ENCODE data around the gene ERICH6B.
"Not testable (repeated sequence)": the region's sequence is repeated elsewhere in the genome, so short reads cannot be mapped to it uniquely, and the experiment has no call there.

The ERICH6B gene

DNA sequence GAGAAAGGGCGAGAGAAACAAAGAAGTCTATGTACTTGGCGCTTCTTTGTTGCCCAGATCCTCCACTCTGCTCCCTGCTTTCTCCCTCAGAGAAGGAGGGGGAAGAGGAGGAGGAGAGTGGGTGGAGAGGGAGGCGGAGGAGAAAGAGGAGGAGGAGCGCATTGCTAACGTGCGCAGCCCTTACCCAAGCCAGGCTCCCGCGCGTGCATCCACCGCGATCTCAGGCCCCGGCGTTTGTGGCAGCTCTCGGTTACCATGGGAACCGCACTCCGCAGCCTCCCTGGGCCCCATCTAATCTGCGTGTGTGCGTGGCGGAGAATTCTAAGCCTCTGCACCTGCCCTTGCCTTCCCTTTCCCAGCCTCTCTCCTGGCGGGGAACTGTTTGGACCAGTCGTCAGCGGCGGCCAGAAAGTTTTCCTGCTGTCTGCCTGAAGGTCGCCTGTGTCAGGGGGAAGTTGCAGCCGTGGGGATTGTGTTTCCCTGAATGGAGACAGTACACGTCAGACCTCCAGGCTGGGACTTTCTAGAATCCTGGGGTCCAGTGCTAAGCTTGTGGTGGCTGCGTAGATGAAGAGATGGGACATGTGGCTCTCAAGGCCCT is at the start of gene ERICH6B:
Gene ERICH6B (minus strand): TSS at position 239 of the 601 bp plus-strand sequence. CDS start 18,734 bp downstream, outside the sequence.
- peak; percentile 92 for DNase-seq

- not testable (repeated sequence) for DNase-seq
These were observed 47.4 kb upstream of the ERICH6B start for GRCh38 chr13:45662903-45663302.

GRCh38 chr13:45662162-45662561 is 46.6 kb upstream of the ERICH6B start:
- DNase-seq, result peak; percentile 24

GRCh38 chr13:45660458-45660857 is 44.9 kb upstream of the ERICH6B start:
- not testable (repeated sequence) for DNase-seq

- no peak for DNase-seq
These were observed 44.0 kb upstream of the ERICH6B start for GRCh38 chr13:45659536-45659935.

DNA sequence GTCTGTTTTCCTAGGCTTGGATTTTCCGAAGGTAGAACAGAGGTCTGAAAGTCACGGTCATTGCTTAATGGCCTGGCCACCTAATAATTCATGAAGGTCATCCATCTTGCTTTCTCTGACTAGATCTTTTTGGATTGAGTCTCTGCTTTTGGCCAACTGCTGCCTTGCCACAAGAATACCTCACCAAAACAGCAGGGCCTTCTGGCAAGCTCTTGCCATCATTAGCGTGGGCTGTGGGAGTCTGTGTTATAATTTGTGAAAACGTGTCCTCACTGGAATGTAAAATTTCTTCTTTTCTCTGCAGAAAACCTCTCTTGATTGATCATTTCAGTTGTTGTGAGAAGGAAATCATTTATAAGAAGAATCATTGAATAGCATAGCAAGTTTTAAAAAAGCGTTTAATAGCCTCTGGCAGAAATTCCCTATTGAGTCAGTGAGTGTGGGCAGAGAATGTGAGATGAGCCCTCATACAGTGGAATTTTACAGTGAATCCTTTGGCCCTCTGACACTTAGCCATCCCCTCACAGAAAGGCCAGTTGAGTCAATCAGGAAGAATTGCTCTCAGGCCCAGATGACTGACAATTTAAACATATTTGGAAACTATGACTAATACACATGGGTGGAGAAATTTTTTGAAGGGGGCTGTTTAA is 43.2 kb upstream of the ERICH6B start:
- DNase-seq, result no peak

GRCh38 chr13:45654633-45655349 is 39.3 kb upstream of the ERICH6B start:
- DNase-seq, result no peak

GRCh38 chr13:45645263-45645662 is 29.7 kb upstream of the ERICH6B start:
- not testable (repeated sequence) for DNase-seq

DNA sequence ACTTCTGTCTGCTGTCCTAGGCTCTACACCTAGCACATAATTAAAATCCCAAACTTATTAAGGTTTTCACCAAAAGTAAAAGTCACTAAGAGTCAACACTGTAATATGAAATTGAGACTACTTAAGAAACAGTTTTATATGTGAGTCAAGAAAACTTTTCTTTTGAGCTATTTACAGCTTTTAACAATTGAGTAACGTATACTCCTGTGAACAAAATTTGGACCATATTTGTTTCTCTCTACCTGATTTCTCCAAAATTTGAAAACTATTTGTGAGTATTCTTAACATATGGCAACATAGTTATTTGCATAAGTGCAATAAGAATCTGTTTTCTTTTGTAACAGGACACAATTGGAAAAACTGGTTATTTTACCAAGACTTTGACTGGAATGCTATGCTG is 26.6 kb upstream of the ERICH6B start:
- not testable (repeated sequence) for DNase-seq

DNA sequence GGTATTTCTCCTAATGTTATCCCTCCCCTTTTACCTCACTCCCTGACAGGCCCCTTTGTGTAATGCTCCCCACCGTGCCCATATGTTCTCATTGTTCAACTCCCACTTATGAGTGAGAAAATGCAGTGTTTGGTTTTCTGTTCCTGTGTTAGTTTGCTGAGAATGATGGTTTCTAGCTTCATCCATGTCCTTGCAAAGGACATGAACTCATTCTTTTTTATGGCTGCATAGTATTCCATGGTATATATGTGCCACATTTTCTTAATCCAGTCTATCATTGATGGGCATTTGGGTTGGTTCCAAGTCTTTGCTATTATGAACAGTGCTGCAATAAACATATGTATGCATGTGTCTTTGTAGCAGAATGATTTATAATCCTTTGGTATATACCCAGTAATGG is 19.8 kb upstream of the ERICH6B start:
- not testable (repeated sequence) for DNase-seq

DNA sequence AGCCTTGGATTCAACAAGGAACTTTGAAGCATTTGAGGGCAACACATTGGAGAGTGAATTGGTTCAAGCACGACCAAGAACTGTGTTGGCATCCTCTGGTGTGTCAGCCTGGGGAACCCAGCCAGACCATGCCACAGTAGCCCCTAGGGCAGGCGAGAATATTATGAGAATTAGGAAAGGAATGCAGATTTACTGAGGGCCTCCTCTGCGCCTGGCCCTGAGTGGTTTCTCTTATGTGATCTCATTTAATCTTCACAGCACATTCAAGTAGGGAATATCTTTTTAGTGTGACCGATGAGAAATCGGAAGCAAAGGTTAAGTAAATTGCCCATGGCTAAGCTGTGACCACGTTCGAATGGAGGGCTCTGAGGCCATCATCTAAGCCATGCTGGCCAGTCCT is 15.3 kb upstream of the ERICH6B start:
- no peak for DNase-seq

GRCh38 chr13:45629940-45630339 is 14.4 kb upstream of the ERICH6B start:
- DNase-seq, result no peak

GRCh38 chr13:45628094-45628493 is 12.6 kb upstream of the ERICH6B start:
- DNase-seq, result peak; percentile 33

GRCh38 chr13:45627656-45628055 is 12.1 kb upstream of the ERICH6B start:
- peak; percentile 41 for DNase-seq

DNA sequence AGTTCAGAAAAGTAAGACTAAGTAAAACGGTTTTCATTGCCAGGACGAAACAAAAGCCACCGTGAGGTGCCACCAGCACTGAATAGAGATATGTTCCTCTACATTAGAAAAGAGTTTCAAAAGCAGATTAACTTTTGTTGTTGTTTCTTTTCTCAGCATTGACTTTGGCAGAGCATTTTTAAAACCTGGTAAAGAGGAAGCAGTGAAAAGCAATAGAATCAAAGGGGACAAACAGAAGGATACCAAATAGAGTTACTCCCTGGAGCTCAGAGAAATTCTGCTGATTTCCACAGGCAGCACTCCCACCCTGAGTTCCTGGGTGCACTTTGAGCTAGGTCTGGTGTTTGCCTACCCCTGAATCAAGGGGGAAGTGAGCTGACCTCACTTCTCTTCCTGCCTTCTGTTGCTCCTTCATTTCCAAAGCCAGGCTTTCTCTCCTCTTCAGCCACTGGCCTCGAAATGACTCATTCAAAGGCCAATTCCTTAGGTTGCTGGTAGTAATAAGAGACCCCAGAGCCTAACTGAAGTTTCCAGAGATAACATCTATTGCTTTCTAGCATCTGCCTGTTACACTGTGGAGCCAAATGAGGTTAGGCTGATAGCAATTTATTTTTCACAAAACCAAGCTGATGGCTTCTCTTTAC is 11.3 kb upstream of the ERICH6B start:
- no peak for DNase-seq

DNA sequence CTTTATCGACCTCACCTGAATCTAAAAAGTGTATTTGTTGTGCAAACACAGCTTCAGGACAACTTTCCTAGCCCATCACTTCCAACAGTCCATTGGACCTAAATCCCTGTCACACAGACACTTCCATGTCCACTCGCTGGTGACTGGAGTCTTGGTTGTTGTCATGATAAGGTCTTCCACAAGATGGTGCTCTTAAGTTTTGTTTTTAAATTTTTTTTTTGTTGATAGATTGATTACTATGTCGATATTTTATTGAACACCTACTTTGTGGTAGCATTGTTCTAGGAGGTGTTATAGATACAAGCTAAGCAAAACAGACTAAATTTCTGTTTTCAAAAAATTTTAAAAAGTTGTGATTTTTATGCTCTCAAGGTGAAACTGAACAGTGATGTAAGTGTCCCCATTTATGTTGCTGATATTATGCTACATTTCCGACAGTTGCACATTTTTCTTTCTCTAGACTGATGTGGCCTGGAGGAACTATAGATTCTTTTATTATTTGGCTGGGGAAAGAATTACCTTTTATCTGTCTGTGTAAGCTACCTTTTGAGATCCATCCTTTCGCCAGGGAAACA is 8.1 kb upstream of the ERICH6B start:
- DNase-seq, result peak; percentile 61

- DNase-seq, result no peak
These were observed 6.4 kb upstream of the ERICH6B start for GRCh38 chr13:45621950-45622349.

DNA sequence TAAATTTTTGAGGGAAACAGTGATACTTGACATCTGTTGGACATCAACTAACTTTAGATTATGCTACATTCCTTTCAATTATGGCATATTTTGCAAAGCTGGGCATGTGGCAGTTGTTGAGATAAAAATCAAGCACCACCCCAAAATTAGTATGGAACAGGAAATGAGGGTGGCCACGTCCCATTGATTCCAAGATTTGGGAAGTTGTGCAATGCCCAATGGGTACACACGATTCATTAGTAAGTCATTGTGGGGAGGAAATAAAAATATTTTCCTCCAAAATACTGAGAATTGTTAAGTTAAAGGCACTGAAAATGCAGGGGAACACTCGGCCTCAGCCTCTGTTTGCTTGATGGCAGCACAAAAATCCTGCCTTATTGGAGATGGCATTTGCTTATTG is 7.6 kb downstream of the ERICH6B start:
- DNase-seq, result no peak

DNA sequence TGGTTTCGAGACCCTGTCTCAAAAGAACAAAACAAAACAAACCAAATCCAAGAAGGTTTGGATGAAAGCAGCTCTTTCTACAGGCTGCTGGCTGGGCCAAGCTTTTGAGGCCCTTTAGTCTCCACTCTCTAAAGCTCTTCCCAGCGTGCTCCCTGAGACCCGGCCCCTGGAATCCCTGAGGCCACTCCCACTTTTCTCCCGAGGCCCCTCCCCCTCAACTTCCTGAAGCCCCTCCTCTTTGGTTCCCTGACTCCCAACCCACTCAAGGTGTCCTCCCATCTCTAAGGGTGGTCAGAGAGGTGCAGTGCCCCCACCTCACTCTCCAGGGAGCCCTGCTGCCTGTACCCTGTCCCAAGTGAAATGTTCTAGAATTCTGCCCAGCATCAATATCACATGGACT is 10.6 kb downstream of the ERICH6B start:
- DNase-seq, result no peak

GRCh38 chr13:45603338-45603737 is 12.2 kb downstream of the ERICH6B start:
- DNase-seq, result no peak

DNA sequence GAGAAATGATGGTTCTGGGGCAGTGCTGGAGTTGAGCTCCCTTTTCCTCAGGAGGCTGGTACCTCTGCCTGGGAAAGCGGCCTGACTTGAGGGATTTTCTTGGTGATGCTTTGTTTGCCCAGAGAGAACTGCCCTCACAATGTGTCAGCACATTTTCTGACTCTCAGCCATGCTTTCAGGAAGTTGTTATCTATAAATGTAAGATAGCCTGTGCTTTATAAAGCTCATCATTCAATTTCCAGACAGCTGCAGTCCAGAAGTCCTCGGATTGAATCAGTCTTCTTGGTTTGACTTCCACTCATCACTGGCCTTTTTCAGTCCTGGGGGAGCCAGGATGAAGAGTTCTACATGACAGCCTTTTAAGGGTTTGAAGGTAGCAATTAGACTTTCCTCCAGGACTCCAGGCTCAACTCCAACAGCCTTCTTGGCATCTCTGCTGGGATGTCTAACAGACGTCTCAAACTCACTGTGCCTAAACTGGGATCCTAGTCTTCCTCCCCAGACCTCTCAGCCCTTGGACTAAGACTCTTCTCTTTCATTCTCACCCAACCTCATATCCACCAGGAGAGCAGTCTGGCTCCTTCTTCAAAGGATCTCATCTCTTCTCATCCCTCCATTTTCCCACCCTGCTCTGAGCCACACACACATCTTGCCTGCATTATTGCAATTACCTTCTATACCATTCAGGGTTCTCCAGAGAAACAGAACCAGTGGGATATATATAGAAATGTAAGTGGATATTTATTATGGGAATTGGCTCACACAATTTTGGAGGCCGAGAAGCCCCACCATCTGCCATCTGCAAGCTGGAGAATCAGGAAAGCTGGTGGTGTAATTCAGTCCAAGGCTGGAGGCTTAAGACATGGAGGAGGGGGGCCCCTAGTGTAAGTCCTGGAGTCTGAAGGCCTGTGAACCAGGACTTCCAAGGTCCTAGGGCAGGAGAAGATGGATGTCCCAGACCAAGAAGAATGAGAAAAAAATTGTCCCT is 13.1 kb downstream of the ERICH6B start:
- DNase-seq, result peak; percentile 62

DNA sequence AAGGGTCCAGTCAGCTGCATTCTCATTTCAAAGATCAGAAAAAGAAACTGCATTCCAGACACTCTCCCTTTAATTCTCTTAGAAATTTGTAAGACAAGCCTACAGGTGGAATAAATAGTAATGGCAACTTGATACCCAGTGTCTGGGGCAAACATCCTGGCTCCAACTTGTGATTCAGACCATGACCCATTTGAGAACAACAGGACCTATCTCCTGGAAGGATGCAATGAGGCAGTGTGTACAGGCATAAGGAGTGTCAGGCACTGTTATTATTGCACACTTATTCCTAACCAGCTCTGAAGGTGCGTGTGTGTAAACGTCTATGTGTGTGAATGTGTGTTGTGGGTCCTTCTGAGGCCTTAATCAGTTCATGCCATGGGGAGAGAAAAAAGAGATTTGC is 13.9 kb downstream of the ERICH6B start:
- DNase-seq, result no peak

Measured in NCI-H82 (cell line).